Measurements from ENCODE around the gene HACL1.

HACL1 gene

DNA sequence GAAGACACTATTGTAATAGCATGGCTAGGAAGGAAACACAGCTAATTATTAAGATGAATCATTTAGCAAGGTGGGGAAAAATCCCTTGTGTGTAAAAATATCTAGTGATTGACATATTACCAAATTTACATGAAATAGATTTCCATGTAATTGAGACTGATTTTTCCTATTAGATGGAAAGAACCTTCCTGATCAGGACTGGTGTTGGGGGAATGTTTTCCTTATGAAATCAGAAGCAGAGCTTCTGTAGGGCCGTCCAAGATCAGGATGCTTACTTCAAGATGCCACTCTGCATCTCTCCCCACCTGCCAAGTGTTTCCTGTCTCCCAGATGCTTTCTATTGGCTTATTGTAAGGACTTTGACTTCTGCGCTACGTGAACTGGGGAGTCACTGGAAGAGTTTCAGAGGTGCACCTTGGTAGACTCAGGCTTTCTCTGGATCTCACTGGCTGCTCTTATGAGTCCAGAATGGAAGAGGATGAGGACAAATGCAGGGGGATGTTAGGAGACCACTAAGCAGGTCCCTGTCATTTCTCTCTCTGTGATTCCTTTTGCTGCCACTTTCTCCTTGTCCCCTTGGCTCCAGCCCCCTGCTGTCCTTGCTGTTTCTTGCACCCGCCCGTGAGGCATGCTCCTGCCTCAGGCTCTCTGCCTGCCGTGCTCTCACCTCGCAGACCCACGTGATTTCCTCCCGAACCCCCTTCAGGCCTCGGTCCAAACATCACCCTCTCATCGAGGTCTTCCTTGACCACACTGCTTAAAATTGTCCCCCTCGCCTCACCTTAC lies 30.2 kb upstream of the HACL1 start:
- ChIA-PET CTCF (interaction anchor here (0.7 to 3.1 kb wide), 4 partner anchors 24 to 224 kb away, joined by 3 to 16 read pairs (median 5); no protein-coding TSS in a partner anchor), POLR2A (interaction anchor here (1.7 kb wide), 1 partner anchor 30 kb away, joined by 7 read pairs; the partner anchor contains the start of genes BTD and HACL1)
- peak; percentile 55 for TF ChIP-seq ZIC2 (tag by site-specific recombination; IDR thresholded peaks at IDR 0.05)
- no peak for TF ChIP-seq TRIM28 (IDR thresholded peaks at IDR 0.05; ENCODE audit: borderline replicate concordance, low read length)
- TF ChIP-seq ZNF341 (tag by site-specific recombination; IDR thresholded peaks at IDR 0.05; ENCODE audit: low read depth) = peak; percentile 34; the same call in 1 of the 2 replicates
- TF ChIP-seq, protein P1, sequence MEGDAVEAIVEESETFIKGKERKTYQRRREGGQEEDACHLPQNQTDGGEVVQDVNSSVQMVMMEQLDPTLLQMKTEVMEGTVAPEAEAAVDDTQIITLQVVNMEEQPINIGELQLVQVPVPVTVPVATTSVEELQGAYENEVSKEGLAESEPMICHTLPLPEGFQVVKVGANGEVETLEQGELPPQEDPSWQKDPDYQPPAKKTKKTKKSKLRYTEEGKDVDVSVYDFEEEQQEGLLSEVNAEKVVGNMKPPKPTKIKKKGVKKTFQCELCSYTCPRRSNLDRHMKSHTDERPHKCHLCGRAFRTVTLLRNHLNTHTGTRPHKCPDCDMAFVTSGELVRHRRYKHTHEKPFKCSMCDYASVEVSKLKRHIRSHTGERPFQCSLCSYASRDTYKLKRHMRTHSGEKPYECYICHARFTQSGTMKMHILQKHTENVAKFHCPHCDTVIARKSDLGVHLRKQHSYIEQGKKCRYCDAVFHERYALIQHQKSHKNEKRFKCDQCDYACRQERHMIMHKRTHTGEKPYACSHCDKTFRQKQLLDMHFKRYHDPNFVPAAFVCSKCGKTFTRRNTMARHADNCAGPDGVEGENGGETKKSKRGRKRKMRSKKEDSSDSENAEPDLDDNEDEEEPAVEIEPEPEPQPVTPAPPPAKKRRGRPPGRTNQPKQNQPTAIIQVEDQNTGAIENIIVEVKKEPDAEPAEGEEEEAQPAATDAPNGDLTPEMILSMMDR (tag by site-specific recombination; IDR thresholded peaks at IDR 0.05) = peak; percentile 54
- TF ChIP-seq PRDM1 (tag by site-specific recombination; IDR thresholded peaks at IDR 0.05) = peak; percentile 70
- TF ChIP-seq PRDM10 (tag by site-specific recombination; IDR thresholded peaks at IDR 0.05) = no peak
- TF ChIP-seq FEZF1 (tag by site-specific recombination; IDR thresholded peaks at IDR 0.05) = no peak
- no peak for TF ChIP-seq ZNF148 (tag by site-specific recombination; IDR thresholded peaks at IDR 0.05; ENCODE audit: borderline replicate concordance)

DNA sequence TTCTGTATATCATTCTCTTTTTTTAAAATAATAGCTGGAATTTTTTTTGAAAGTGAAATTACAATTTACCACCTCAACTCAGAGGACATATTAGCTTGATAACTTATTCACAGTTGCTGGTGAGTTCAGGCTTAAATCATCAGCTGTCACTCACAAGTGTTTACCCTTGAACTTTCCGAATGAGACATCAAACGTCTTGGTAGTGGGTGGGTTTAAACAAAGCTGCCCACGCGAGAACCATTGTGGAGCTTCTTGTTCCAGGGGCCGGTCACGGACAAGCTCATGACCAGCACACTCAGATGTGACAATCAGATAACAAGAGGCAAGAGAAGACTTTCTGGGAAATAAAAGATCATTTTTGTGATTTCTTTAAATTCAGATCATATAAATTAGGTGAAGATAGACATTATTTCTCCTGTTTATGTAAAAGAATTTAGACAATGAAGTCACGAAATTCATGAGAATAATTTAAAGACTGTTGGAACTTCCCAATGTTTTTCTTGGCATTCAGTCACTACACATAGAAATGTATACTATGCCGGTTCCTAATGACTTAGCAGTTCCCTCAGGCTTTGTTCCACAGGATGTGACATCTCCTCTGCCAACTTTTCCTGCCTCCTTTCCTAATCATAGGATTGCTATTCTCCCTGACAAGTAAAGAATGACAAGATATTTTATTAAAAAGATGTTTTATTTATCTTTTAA lies 29.4 kb upstream of the HACL1 start:
- POLR2A ChIA-PET = interaction anchor here (1.0 to 1.7 kb wide), 2 partner anchors 21 to 29 kb away, joined by 3 to 7 read pairs; partner anchors contain the start of genes BTD and HACL1
- CTCF ChIA-PET = interaction anchor here (0.5 to 3.1 kb wide), 18 partner anchors 15 to 623 kb away, joined by 3 to 22 read pairs (median 4); no protein-coding TSS in a partner anchor
- H3K4me3 ChIP-seq (ENCODE audit: low read depth, low read length) = peak overlapping the region; percentile 16
- no peaks in the 10 kb centered on the region for H3K9me3 ChIP-seq (ENCODE audit: control insufficient read depth, insufficient read depth, low read depth, low read length)
- peaks cover 36% of the 10 kb centered on the region for H3K4me1 ChIP-seq (ENCODE audit: control insufficient read depth, insufficient read depth, low read length)
- peak overlapping the region; percentile 6; the same call in 1 of the 2 replicates for H3K27ac ChIP-seq (ENCODE audit: extremely low read depth, low read depth, low read length)
- no peaks in the 10 kb centered on the region for H3K36me3 ChIP-seq (ENCODE audit: control insufficient read depth in 2 of 2, insufficient read depth in 1 of 2, low read length in 2 of 2)
- TF ChIP-seq ZNF416 (tag by site-specific recombination; IDR thresholded peaks at IDR 0.05) (no peak), HOXA7 (CRISPR knock-in tag; IDR thresholded peaks at IDR 0.05; ENCODE audit: borderline replicate concordance) (no peak), ZNF626 (tag by site-specific recombination; IDR thresholded peaks at IDR 0.05) (no peak), ZFP41 (tag by site-specific recombination; IDR thresholded peaks at IDR 0.05; ENCODE audit: borderline replicate concordance) (no peak), MEIS1 (CRISPR knock-in tag; IDR thresholded peaks at IDR 0.05; ENCODE audit: borderline replicate concordance) (peak; percentile 47; the same call in 1 of the 2 replicates), ZNF24 (tag by site-specific recombination; IDR thresholded peaks at IDR 0.05) (no peak), ZFP37 (tag by site-specific recombination; IDR thresholded peaks at IDR 0.05) (no peak), SP2 (tag by site-specific recombination; IDR thresholded peaks at IDR 0.05) (0 out of 2 replicates have a peak, but pooled peaks have one; percentile 32), ZNF610 (tag by site-specific recombination; IDR thresholded peaks at IDR 0.05; ENCODE audit: borderline replicate concordance) (no peak), ZNF311 (tag by site-specific recombination; IDR thresholded peaks at IDR 0.05; ENCODE audit: borderline replicate concordance) (no peak)
- TF ChIP-seq, protein P1 (tag by site-specific recombination; IDR thresholded peaks at IDR 0.05) = no peak
- TF ChIP-seq, protein P2, sequence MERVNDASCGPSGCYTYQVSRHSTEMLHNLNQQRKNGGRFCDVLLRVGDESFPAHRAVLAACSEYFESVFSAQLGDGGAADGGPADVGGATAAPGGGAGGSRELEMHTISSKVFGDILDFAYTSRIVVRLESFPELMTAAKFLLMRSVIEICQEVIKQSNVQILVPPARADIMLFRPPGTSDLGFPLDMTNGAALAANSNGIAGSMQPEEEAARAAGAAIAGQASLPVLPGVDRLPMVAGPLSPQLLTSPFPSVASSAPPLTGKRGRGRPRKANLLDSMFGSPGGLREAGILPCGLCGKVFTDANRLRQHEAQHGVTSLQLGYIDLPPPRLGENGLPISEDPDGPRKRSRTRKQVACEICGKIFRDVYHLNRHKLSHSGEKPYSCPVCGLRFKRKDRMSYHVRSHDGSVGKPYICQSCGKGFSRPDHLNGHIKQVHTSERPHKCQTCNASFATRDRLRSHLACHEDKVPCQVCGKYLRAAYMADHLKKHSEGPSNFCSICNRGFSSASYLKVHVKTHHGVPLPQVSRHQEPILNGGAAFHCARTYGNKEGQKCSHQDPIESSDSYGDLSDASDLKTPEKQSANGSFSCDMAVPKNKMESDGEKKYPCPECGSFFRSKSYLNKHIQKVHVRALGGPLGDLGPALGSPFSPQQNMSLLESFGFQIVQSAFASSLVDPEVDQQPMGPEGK (tag by site-specific recombination; IDR thresholded peaks at IDR 0.05) = no peak

More for the DNA sequence above, 30.2 kb upstream of the HACL1 start:
- Histone ChIP-seq H3K27ac (ENCODE audit: extremely low read depth, low read depth, low read length) (no peak overlapping the region; the same call in 1 of the 2 replicates), H3K4me3 (ENCODE audit: low read depth, low read length) (no peak overlapping the region), H3K9me3 (ENCODE audit: control insufficient read depth, insufficient read depth, low read depth, low read length) (no peaks in the 10 kb centered on the region), H3K4me1 (ENCODE audit: control insufficient read depth, insufficient read depth, low read length) (peaks cover 36% of the 10 kb centered on the region), H3K36me3 (ENCODE audit: control insufficient read depth in 2 of 2, insufficient read depth in 1 of 2, low read length in 2 of 2) (no peaks in the 10 kb centered on the region)

Data from HEK293 (cell line).